Measurements from ENCODE around the gene CAMK4.
"Not testable (repeated sequence)": the region's sequence is repeated elsewhere in the genome, so short reads cannot be mapped to it uniquely, and the experiment has no call there.

Gene CAMK4

GRCh38 chr5:111320953-111321352 is 96.8 kb downstream of the CAMK4 start:
- Mint-ChIP-seq H3K9me3 (peaks cover 19% of the 10 kb centered on the region), H3K27me3 (no peaks in the 10 kb centered on the region), H3K4me1 (peaks cover 33% of the 10 kb centered on the region), H3K4me3 (no peak overlapping the region), H3K36me3 (peaks cover 52% of the 10 kb centered on the region), H3K27ac (peak overlapping the region; percentile 66)
- DNase-seq = no peak
- CTCF ChIA-PET = interaction anchor here (0.6 to 1.3 kb wide), 2 partner anchors 9 to 24 kb away, joined by 3 to 4 read pairs; no protein-coding TSS in a partner anchor

GRCh38 chr5:111321376-111321775 is 97.2 kb downstream of the CAMK4 start:
- Mint-ChIP-seq H3K27ac (peak overlapping the region; percentile 66), H3K27me3 (no peaks in the 10 kb centered on the region), H3K4me3 (no peak overlapping the region), H3K36me3 (peaks cover 49% of the 10 kb centered on the region), H3K9me3 (peaks cover 19% of the 10 kb centered on the region), H3K4me1 (peaks cover 30% of the 10 kb centered on the region)
- no peak for DNase-seq
- CTCF ChIA-PET = interaction anchor here (0.6 to 1.3 kb wide), 2 partner anchors 10 to 23 kb away, joined by 3 to 4 read pairs; no protein-coding TSS in a partner anchor

GRCh38 chr5:111326551-111326950 is 102.4 kb downstream of the CAMK4 start:
- no peak overlapping the region for H3K27ac Mint-ChIP-seq
- peaks cover 44% of the 10 kb centered on the region for H3K36me3 Mint-ChIP-seq
- H3K9me3 Mint-ChIP-seq = peaks cover 31% of the 10 kb centered on the region
- CTCF ChIA-PET = interaction anchor here (0.6 kb wide), 1 partner anchor 29 kb away, joined by 3 read pairs; no protein-coding TSS in a partner anchor
- H3K27me3 Mint-ChIP-seq = no peaks in the 10 kb centered on the region
- no peak overlapping the region for H3K4me3 Mint-ChIP-seq
- no peak for DNase-seq
- H3K4me1 Mint-ChIP-seq = peaks cover 6% of the 10 kb centered on the region

- no peak for DNase-seq
- Mint-ChIP-seq H3K4me1 (peaks cover 20% of the 10 kb centered on the region), H3K27ac (peak overlapping the region; percentile 7), H3K4me3 (no peak overlapping the region), H3K27me3 (no peaks in the 10 kb centered on the region), H3K36me3 (peaks cover 7% of the 10 kb centered on the region), H3K9me3 (no peaks in the 10 kb centered on the region)
- CTCF ChIA-PET = interaction anchor here (0.7 kb wide), 1 partner anchor 71 kb away, joined by 7 read pairs; no protein-coding TSS in a partner anchor
These were observed 112.9 kb downstream of the CAMK4 start for GRCh38 chr5:111337133-111337532.

- CTCF ChIA-PET = interaction anchor here (0.6 to 0.7 kb wide), 2 partner anchors 10 to 179 kb away, joined by 3 to 5 read pairs; no protein-coding TSS in a partner anchor
- no peaks in the 10 kb centered on the region for H3K27me3 Mint-ChIP-seq
- peaks cover 7% of the 10 kb centered on the region for H3K36me3 Mint-ChIP-seq
- no peak overlapping the region for H3K4me3 Mint-ChIP-seq
- H3K9me3 Mint-ChIP-seq = no peaks in the 10 kb centered on the region
- no peak for DNase-seq
- H3K4me1 Mint-ChIP-seq = peaks cover 20% of the 10 kb centered on the region
- peak overlapping the region; percentile 24 for H3K27ac Mint-ChIP-seq
These were observed 113.5 kb downstream of the CAMK4 start for GRCh38 chr5:111337688-111338087.

GRCh38 chr5:111345731-111346130 is 121.5 kb downstream of the CAMK4 start:
- Mint-ChIP-seq H3K9me3 (no peaks in the 10 kb centered on the region), H3K4me3 (no peak overlapping the region), H3K27ac (no peak overlapping the region), H3K4me1 (peaks cover 6% of the 10 kb centered on the region), H3K27me3 (no peaks in the 10 kb centered on the region), H3K36me3 (peaks cover 46% of the 10 kb centered on the region)
- no peak for DNase-seq
- CTCF ChIA-PET = no interaction called here

GRCh38 chr5:111347021-111347420 is 122.8 kb downstream of the CAMK4 start:
- peaks cover 4% of the 10 kb centered on the region for H3K4me1 Mint-ChIP-seq
- no peaks in the 10 kb centered on the region for H3K27me3 Mint-ChIP-seq
- DNase-seq = no peak
- peaks cover 51% of the 10 kb centered on the region for H3K36me3 Mint-ChIP-seq
- H3K4me3 Mint-ChIP-seq = no peak overlapping the region
- peak overlapping the region; percentile 56 for H3K27ac Mint-ChIP-seq
- CTCF ChIA-PET = interaction anchor here (0.9 kb wide), 1 partner anchor 9 kb away, joined by 3 read pairs; no protein-coding TSS in a partner anchor
- no peaks in the 10 kb centered on the region for H3K9me3 Mint-ChIP-seq

GRCh38 chr5:111348661-111349329 is 124.6 kb downstream of the CAMK4 start:
- no peak overlapping the region for H3K4me3 Mint-ChIP-seq
- H3K27ac Mint-ChIP-seq = no peak overlapping the region
- H3K9me3 Mint-ChIP-seq = no peaks in the 10 kb centered on the region
- no peaks in the 10 kb centered on the region for H3K4me1 Mint-ChIP-seq
- no peak for DNase-seq
- CTCF ChIA-PET = no interaction called here
- H3K27me3 Mint-ChIP-seq = no peaks in the 10 kb centered on the region
- peaks cover 56% of the 10 kb centered on the region for H3K36me3 Mint-ChIP-seq

- H3K36me3 Mint-ChIP-seq = peaks cover 59% of the 10 kb centered on the region
- no peak for DNase-seq
- H3K27ac Mint-ChIP-seq = no peak overlapping the region
- H3K4me3 Mint-ChIP-seq = no peak overlapping the region
- H3K27me3 Mint-ChIP-seq = no peaks in the 10 kb centered on the region
- CTCF ChIA-PET = no interaction called here
- H3K4me1 Mint-ChIP-seq = no peaks in the 10 kb centered on the region
- no peaks in the 10 kb centered on the region for H3K9me3 Mint-ChIP-seq
These were observed 125.2 kb downstream of the CAMK4 start for GRCh38 chr5:111349429-111349828.

GRCh38 chr5:111353035-111353434 is 128.9 kb downstream of the CAMK4 start:
- Mint-ChIP-seq H3K9me3 (peaks cover 2% of the 10 kb centered on the region), H3K27me3 (no peaks in the 10 kb centered on the region), H3K27ac (no peak overlapping the region), H3K36me3 (peaks cover 49% of the 10 kb centered on the region), H3K4me1 (no peaks in the 10 kb centered on the region), H3K4me3 (no peak overlapping the region)
- CTCF ChIA-PET = no interaction called here
- DNase-seq = no peak

- H3K4me1 Mint-ChIP-seq, H3K4me3 Mint-ChIP-seq, H3K9me3 Mint-ChIP-seq, H3K27ac Mint-ChIP-seq, H3K27me3 Mint-ChIP-seq, CTCF ChIA-PET, DNase-seq: not testable (repeated sequence)
- peaks cover 44% of the 10 kb centered on the region for H3K36me3 Mint-ChIP-seq
These were observed 134.5 kb downstream of the CAMK4 start for GRCh38 chr5:111358726-111359125.

- Mint-ChIP-seq H3K36me3 (peaks cover 45% of the 10 kb centered on the region), H3K27ac (no peak overlapping the region), H3K4me3 (no peak overlapping the region), H3K9me3 (peaks cover 4% of the 10 kb centered on the region), H3K4me1 (peaks cover 7% of the 10 kb centered on the region), H3K27me3 (no peaks in the 10 kb centered on the region)
- no peak for DNase-seq
- CTCF ChIA-PET = no interaction called here
These were observed 136.0 kb downstream of the CAMK4 start for GRCh38 chr5:111360173-111360572.

GRCh38 chr5:111364992-111365391 is 140.8 kb downstream of the CAMK4 start:
- Mint-ChIP-seq H3K4me3 (no peak overlapping the region), H3K27me3 (no peaks in the 10 kb centered on the region), H3K27ac (no peak overlapping the region), H3K36me3 (peaks cover 50% of the 10 kb centered on the region), H3K4me1 (peaks cover 9% of the 10 kb centered on the region), H3K9me3 (no peaks in the 10 kb centered on the region)
- CTCF ChIA-PET = no interaction called here
- no peak for DNase-seq

GRCh38 chr5:111366388-111366787 is 142.2 kb downstream of the CAMK4 start:
- no peak for DNase-seq
- Mint-ChIP-seq H3K27ac (no peak overlapping the region), H3K36me3 (peaks cover 51% of the 10 kb centered on the region), H3K9me3 (peaks cover 3% of the 10 kb centered on the region), H3K27me3 (no peaks in the 10 kb centered on the region), H3K4me1 (peaks cover 9% of the 10 kb centered on the region), H3K4me3 (no peak overlapping the region)
- CTCF ChIA-PET = no interaction called here

- H3K27me3 Mint-ChIP-seq = no peaks in the 10 kb centered on the region
- H3K4me3 Mint-ChIP-seq = no peak overlapping the region
- H3K36me3 Mint-ChIP-seq = peaks cover 52% of the 10 kb centered on the region
- CTCF ChIA-PET = no interaction called here
- H3K4me1 Mint-ChIP-seq = peaks cover 9% of the 10 kb centered on the region
- DNase-seq = no peak
- no peak overlapping the region for H3K27ac Mint-ChIP-seq
- H3K9me3 Mint-ChIP-seq = peaks cover 3% of the 10 kb centered on the region
These were observed 142.9 kb downstream of the CAMK4 start for GRCh38 chr5:111367115-111367514.

Data from activated naive CD4-positive, alpha-beta T cell treated with anti-CD3 and anti-CD28 coated beads, Interleukin-2, amount 10 ng/mL, durations not matched to agents 7 days and 5 days (primary cell).